Inferior parietal cortex (tissue), 1 donor: ENCODE results near the gene SLC43A1.
"Not testable (repeated sequence)": the region's sequence is repeated elsewhere in the genome, so short reads cannot be mapped to it uniquely, and the experiment has no call there.

Experiments
- DNase-seq: peaks from one replicate; pipeline ENCODE4 v3.0.0-alpha.2; 2016; ENCODE audit errors: extremely low spot score

Gene SLC43A1

GRCh38 chr11:57515332-57516060 is at the start of gene SLC43A1:
SLC43A1 (minus strand) TSS chr11:57515702; CDS start chr11:57514111, 1,591 bp downstream.
- DNase-seq = no peak

- no peak for DNase-seq
Measured at GRCh38 chr11:57562596-57562995, 47.1 kb upstream of the SLC43A1 start.

GRCh38 chr11:57560146-57560545 is 44.6 kb upstream of the SLC43A1 start:
- DNase-seq = no peak

GRCh38 chr11:57556041-57556440 is 40.5 kb upstream of the SLC43A1 start:
- DNase-seq = no peak

- no peak for DNase-seq
Measured at GRCh38 chr11:57555393-57555792, 39.9 kb upstream of the SLC43A1 start.

GRCh38 chr11:57552479-57552878 is 37.0 kb upstream of the SLC43A1 start:
- no peak for DNase-seq

- no peak for DNase-seq
Measured at GRCh38 chr11:57551941-57552340, 36.4 kb upstream of the SLC43A1 start.

GRCh38 chr11:57549983-57550382 is 34.5 kb upstream of the SLC43A1 start:
- no peak for DNase-seq

GRCh38 chr11:57547854-57548377 is 32.4 kb upstream of the SLC43A1 start:
- no peak for DNase-seq

- no peak for DNase-seq
Measured at GRCh38 chr11:57546869-57547475, 31.5 kb upstream of the SLC43A1 start.

- no peak for DNase-seq
Measured at GRCh38 chr11:57546451-57546850, 30.9 kb upstream of the SLC43A1 start.

GRCh38 chr11:57545883-57546282 is 30.4 kb upstream of the SLC43A1 start:
- no peak for DNase-seq

- DNase-seq = no peak
Measured at GRCh38 chr11:57544566-57544965, 29.1 kb upstream of the SLC43A1 start.

GRCh38 chr11:57543593-57543992 is 28.1 kb upstream of the SLC43A1 start:
- no peak for DNase-seq

GRCh38 chr11:57542582-57542981 is 27.1 kb upstream of the SLC43A1 start:
- DNase-seq = no peak

GRCh38 chr11:57541169-57541568 is 25.7 kb upstream of the SLC43A1 start:
- no peak for DNase-seq

GRCh38 chr11:57539342-57539741 is 23.8 kb upstream of the SLC43A1 start:
- no peak for DNase-seq

GRCh38 chr11:57536947-57537619 is 21.6 kb upstream of the SLC43A1 start, which contains the start of gene SMTNL1:
SMTNL1 (plus strand) TSS chr11:57537595; CDS start chr11:57542643, 5,048 bp downstream.
- no peak for DNase-seq

- not testable (repeated sequence) for DNase-seq
Measured at GRCh38 chr11:57534449-57534848, 18.9 kb upstream of the SLC43A1 start.

- DNase-seq = peak; percentile 98
Measured at GRCh38 chr11:57530596-57531507, 15.3 kb upstream of the SLC43A1 start, which contains the start of gene TIMM10. TIMM10 (minus strand) TSS chr11:57530754; CDS start chr11:57530189, 565 bp downstream.

- DNase-seq = no peak
Measured at GRCh38 chr11:57530215-57530595, 14.7 kb upstream of the SLC43A1 start.
